ENCODE results near the gene KCNQ1.

The KCNQ1 gene

DNA sequence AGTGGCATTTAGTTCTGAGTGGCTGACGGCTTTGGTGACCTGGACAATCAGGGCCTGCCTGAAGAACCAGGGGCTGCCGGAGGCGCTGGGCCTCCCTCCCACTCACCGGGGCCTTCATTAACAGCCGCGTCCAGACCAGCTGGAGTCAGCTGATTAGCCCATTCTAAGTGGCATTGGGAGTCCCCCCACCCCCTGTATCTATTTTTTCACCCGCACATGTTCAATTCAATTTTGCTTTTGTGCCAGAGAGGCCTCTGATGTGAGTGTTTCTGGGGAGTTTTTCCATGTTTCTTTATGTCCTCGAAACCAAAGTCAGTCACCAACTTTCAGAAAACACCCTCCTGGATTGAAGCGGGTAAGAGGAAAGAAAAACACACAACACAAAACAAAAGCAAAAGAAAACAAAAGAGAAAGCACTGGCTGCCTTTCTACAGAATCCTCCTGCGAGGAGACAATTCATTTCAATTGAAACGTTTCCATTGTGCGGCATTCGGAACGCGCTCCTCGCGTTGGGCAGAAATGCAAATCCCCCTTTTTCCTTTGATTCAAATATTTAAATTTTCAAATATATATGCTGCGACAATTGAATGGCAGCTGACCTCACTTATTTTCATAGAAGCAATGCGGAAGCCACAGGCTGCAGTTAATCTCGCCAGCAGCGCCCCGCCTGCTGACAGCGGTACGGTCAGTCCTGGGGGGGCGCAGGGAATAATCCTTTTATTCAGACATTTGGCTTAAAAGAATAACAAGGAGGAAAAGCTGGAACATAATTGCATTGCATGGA lies 423.1 kb downstream of the KCNQ1 start:
- no peak for DNase-seq
- H3K4me1 ChIP-seq (ENCODE audit: control insufficient read depth, insufficient read depth, low read length, poor library complexity, severe bottlenecking): no peaks in the 10 kb centered on the region
- no peaks in the 10 kb centered on the region for H3K9me3 ChIP-seq (ENCODE audit: control insufficient read depth, low read length)
- H3K27ac ChIP-seq (ENCODE audit: insufficient read depth, low read length, poor library complexity, severe bottlenecking): no peak overlapping the region
- no peak overlapping the region for H3K4me3 ChIP-seq (ENCODE audit: insufficient read depth, low read depth, low read length, poor library complexity, severe bottlenecking)
- H3K27me3 ChIP-seq (replicated peaks; ENCODE audit: control insufficient read depth, insufficient read depth, low read length, poor library complexity, severe bottlenecking): peaks cover 26% of the 10 kb centered on the region
- H3K36me3 ChIP-seq (ENCODE audit: control insufficient read depth, insufficient read depth, low read length): no peaks in the 10 kb centered on the region

DNA sequence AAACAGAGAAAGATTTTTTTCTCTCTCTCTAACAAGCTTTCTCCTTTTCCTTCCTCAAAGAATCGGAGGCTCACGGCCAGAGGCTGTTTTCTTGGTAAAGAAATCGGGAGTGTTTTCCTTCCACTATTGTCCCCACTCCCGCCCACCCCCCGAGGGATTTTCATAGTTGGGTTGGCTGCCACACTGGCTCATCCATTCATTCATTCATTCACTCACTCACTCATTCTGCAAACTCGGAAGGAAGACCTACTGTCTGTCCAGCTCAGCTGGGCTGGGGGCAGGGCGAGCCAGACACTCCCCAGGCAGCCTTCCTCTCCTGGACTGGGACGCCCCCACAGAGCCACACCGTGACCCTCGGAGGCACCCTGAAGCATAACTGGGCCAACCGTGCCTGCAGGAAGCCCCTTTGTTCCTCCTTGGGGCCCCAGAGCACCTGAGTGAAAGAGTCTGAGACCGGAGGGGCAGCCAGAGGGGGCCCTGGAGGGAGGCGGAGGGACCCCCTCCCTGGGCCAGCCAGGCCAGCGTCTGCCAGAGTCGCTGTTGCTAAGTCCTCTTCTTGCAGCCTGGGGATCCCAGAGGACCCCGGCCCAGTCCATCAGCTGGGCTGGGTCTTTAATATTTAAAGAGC lies 423.8 kb downstream of the KCNQ1 start:
- H3K27me3 ChIP-seq (replicated peaks; ENCODE audit: control insufficient read depth, insufficient read depth, low read length, poor library complexity, severe bottlenecking): peaks cover 26% of the 10 kb centered on the region
- H3K36me3 ChIP-seq (ENCODE audit: control insufficient read depth, insufficient read depth, low read length): no peaks in the 10 kb centered on the region
- H3K4me3 ChIP-seq (ENCODE audit: insufficient read depth, low read depth, low read length, poor library complexity, severe bottlenecking): no peak overlapping the region
- H3K27ac ChIP-seq (ENCODE audit: insufficient read depth, low read length, poor library complexity, severe bottlenecking): no peak overlapping the region
- DNase-seq: no peak
- H3K4me1 ChIP-seq (ENCODE audit: control insufficient read depth, insufficient read depth, low read length, poor library complexity, severe bottlenecking): no peaks in the 10 kb centered on the region
- no peaks in the 10 kb centered on the region for H3K9me3 ChIP-seq (ENCODE audit: control insufficient read depth, low read length)

DNA sequence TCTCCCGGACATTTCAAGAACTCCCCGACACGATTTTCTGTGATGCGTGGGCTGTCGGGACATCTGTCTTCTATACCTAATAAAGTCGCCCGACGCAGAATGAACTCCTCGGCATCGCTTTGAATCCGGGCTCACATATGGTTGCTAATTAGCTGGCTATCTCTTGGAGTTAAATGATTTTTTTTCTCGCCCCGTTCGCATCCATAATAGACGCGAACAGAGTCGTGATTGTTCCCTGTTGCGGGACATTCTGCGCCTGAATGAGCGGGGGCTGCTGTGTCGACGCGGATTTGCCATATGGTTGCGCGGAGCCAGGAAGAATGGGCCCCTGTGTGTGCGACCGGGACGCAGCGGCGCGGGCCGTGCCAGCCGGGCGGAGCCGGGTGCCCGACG lies 424.3 kb downstream of the KCNQ1 start:
- no peak overlapping the region for H3K4me3 ChIP-seq (ENCODE audit: insufficient read depth, low read depth, low read length, poor library complexity, severe bottlenecking)
- H3K27me3 ChIP-seq (replicated peaks; ENCODE audit: control insufficient read depth, insufficient read depth, low read length, poor library complexity, severe bottlenecking): peaks cover 25% of the 10 kb centered on the region

DNA sequence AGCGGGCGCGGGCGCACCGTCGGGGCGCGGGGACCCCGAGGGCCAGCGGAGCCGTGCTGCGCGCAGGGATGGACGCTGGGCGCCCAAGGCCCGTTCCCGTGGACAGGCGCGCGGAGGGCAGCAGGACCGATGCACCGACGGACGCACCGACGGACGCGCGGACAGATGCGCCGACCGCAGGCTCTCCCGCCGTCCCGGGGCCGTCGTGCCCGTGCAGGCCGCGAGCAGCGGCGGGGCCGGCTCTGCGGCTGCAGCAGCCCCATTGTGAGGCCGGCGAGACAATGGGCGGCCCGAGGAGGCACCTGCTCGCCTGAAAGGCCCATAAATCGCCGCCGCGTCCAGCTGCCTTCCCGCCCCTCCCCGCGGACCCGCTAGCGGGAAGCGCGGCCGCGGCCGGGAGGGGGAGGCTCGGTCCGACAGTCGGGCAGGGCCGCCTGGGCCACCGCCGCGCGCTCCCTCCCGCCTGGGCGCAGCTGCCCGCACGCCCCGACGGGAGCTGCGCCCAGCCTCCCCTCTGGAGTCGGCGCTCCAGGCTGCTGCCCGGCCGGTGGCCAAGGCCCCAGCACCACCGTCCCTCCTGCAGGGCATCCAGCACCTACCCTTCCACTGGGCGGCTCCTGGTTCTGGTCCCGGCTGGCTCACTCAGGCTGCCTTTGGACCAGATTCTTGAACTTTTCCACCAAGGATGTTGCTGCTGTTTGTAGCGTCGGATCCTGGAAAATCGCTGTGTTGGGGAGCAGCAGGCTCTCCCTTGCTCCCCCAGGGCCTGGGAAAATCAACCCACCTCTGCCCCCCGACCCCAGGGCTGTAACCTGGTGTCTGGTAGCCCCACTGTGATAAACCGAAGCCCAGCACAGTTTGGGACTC lies 425.0 kb downstream of the KCNQ1 start:
- Histone ChIP-seq H3K27me3 (replicated peaks; ENCODE audit: control insufficient read depth, insufficient read depth, low read length, poor library complexity, severe bottlenecking) (peaks cover 22% of the 10 kb centered on the region), H3K4me3 (ENCODE audit: insufficient read depth, low read depth, low read length, poor library complexity, severe bottlenecking) (no peak overlapping the region), H3K9me3 (ENCODE audit: control insufficient read depth, low read length) (no peaks in the 10 kb centered on the region), H3K27ac (ENCODE audit: insufficient read depth, low read length, poor library complexity, severe bottlenecking) (no peak overlapping the region), H3K4me1 (ENCODE audit: control insufficient read depth, insufficient read depth, low read length, poor library complexity, severe bottlenecking) (no peaks in the 10 kb centered on the region), H3K36me3 (ENCODE audit: control insufficient read depth, insufficient read depth, low read length) (no peaks in the 10 kb centered on the region)
- no peak for DNase-seq

More for the DNA sequence above, 424.3 kb downstream of the KCNQ1 start:
- Histone ChIP-seq H3K9me3 (ENCODE audit: control insufficient read depth, low read length) (no peaks in the 10 kb centered on the region), H3K27ac (ENCODE audit: insufficient read depth, low read length, poor library complexity, severe bottlenecking) (no peak overlapping the region), H3K4me1 (ENCODE audit: control insufficient read depth, insufficient read depth, low read length, poor library complexity, severe bottlenecking) (no peaks in the 10 kb centered on the region), H3K36me3 (ENCODE audit: control insufficient read depth, insufficient read depth, low read length) (no peaks in the 10 kb centered on the region)
- DNase-seq: no peak

DNA sequence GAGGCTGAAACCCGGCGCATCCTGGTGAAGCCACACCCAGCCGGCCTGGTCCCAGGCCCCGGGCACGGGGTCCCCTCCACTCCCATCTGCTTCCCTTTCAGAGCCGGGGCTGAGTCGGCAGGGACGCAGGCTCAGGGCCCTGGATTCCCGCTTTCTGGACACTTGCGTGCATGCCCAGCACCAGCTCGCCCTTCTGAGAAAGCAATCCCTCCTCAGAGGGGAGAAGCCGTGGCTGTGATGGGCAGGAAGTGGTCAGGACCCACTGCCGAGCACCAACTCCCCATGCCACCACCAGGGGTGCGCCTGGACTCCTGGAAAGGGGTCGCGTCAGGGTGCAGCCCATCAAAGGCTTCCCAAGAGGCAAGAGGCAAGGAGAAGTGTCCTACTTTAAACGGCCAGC lies 425.7 kb downstream of the KCNQ1 start:
- Histone ChIP-seq H3K27ac (ENCODE audit: insufficient read depth, low read length, poor library complexity, severe bottlenecking) (no peak overlapping the region), H3K27me3 (replicated peaks; ENCODE audit: control insufficient read depth, insufficient read depth, low read length, poor library complexity, severe bottlenecking) (peaks cover 22% of the 10 kb centered on the region), H3K9me3 (ENCODE audit: control insufficient read depth, low read length) (no peaks in the 10 kb centered on the region), H3K36me3 (ENCODE audit: control insufficient read depth, insufficient read depth, low read length) (no peaks in the 10 kb centered on the region), H3K4me3 (ENCODE audit: insufficient read depth, low read depth, low read length, poor library complexity, severe bottlenecking) (no peak overlapping the region), H3K4me1 (ENCODE audit: control insufficient read depth, insufficient read depth, low read length, poor library complexity, severe bottlenecking) (no peaks in the 10 kb centered on the region)
- no peak for DNase-seq

DNA sequence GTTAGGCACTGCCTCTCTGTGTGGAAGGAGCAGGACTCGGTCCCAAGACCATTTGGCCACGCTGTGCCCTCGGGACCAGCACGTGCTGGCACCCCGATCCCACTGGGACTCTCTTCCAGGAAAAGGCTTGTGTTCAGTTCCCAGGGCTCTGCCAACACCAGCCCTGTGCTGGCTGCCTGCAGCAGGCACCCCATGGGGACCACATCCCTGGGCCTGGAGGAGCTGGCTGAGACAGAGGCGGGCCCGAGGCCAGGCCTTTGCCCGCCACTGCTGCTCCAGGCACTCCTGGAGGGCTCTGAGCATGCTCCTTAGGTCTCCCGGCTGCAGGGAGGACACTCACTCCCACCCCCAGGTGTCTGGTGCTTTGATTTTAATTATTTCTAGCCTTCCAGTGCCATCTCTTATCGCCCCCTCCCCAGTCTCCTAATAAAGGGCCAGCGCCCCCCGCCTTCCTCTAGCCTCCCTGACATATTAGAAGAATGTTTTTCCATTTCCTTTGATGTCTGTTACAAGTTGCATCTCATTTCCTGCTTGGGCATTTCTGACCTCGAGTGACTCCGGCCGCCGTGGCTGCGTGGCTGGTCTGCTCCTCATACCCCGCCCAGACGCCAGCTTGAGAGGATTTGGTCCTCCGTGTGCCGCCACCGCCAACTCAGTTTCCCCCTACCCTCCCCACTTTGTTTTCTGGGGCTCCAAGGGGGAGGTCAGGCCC lies 426.3 kb downstream of the KCNQ1 start:
- Histone ChIP-seq H3K4me3 (ENCODE audit: insufficient read depth, low read depth, low read length, poor library complexity, severe bottlenecking) (no peak overlapping the region), H3K4me1 (ENCODE audit: control insufficient read depth, insufficient read depth, low read length, poor library complexity, severe bottlenecking) (no peaks in the 10 kb centered on the region), H3K27ac (ENCODE audit: insufficient read depth, low read length, poor library complexity, severe bottlenecking) (no peak overlapping the region), H3K27me3 (replicated peaks; ENCODE audit: control insufficient read depth, insufficient read depth, low read length, poor library complexity, severe bottlenecking) (peaks cover 22% of the 10 kb centered on the region), H3K36me3 (ENCODE audit: control insufficient read depth, insufficient read depth, low read length) (no peaks in the 10 kb centered on the region), H3K9me3 (ENCODE audit: control insufficient read depth, low read length) (no peaks in the 10 kb centered on the region)
- DNase-seq: no peak

DNA sequence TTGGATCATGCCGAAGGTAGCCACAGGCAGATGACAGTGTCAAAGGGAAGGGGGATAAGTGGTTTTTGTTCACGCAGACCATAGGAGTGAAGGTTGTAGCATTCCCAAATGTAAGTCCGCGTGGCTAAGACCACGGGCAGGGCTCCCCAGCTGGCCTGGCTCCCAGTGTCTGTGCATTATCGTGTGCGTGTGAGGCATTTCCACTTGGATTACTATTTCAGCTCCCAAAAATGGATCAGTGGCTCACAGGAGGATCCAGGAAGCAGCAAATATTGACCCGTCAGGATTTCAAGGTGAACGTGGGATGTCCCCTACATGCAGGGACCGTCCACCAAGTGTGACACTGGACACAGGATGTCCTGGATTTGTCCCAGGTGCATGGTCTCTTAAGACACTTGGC lies 430.2 kb downstream of the KCNQ1 start:
- no peak overlapping the region for H3K4me3 ChIP-seq (ENCODE audit: insufficient read depth, low read depth, low read length, poor library complexity, severe bottlenecking)
- DNase-seq: no peak
- H3K27me3 ChIP-seq (replicated peaks; ENCODE audit: control insufficient read depth, insufficient read depth, low read length, poor library complexity, severe bottlenecking): peaks cover 11% of the 10 kb centered on the region
- no peaks in the 10 kb centered on the region for H3K36me3 ChIP-seq (ENCODE audit: control insufficient read depth, insufficient read depth, low read length)
- H3K9me3 ChIP-seq (ENCODE audit: control insufficient read depth, low read length): no peaks in the 10 kb centered on the region
- no peaks in the 10 kb centered on the region for H3K4me1 ChIP-seq (ENCODE audit: control insufficient read depth, insufficient read depth, low read length, poor library complexity, severe bottlenecking)
- H3K27ac ChIP-seq (ENCODE audit: insufficient read depth, low read length, poor library complexity, severe bottlenecking): no peak overlapping the region

DNA sequence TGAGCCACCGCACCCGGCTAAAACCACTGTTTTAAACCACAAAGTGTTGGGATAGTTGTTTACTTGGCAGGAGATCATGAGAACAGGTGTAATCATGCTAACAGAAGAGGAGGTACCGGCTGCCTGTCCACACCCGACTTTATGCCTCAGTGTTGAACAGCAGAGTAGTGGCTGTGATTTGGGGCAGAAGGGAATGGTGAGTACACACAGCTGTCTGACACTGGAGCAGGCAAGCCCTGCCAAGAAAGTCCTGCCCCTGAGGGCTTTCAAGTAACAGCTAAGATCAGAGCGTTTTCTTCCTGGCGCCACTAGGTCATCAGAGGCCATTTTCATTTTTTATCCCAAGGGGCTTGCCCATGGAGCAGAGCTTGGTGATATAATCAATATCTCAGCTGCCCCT lies 432.7 kb downstream of the KCNQ1 start:
- no peak for DNase-seq
- Histone ChIP-seq H3K36me3 (ENCODE audit: control insufficient read depth, insufficient read depth, low read length) (no peaks in the 10 kb centered on the region), H3K4me1 (ENCODE audit: control insufficient read depth, insufficient read depth, low read length, poor library complexity, severe bottlenecking) (no peaks in the 10 kb centered on the region), H3K27ac (ENCODE audit: insufficient read depth, low read length, poor library complexity, severe bottlenecking) (no peak overlapping the region), H3K9me3 (ENCODE audit: control insufficient read depth, low read length) (no peaks in the 10 kb centered on the region), H3K4me3 (ENCODE audit: insufficient read depth, low read depth, low read length, poor library complexity, severe bottlenecking) (no peak overlapping the region), H3K27me3 (replicated peaks; ENCODE audit: control insufficient read depth, insufficient read depth, low read length, poor library complexity, severe bottlenecking) (no peaks in the 10 kb centered on the region)

DNA sequence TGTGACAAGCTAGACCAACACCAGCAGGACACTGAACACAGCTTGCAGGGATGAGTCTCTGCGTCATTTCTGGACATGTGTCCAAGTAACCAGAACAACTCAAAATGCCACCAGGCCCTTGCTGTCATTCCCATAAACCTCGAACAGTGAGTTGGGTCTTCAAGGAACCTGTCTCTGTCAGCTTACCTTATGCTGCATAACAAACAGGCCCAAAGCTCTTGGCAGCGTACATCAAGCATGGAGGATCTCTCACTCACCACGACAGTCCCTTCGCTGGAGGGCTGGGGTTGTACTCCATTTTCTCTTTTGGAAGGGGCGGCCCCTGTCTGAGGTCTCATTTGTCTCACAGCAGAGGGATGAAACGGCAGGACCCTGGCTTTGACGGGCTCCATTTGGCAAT lies 434.0 kb downstream of the KCNQ1 start:
- Histone ChIP-seq H3K36me3 (ENCODE audit: control insufficient read depth, insufficient read depth, low read length) (no peaks in the 10 kb centered on the region), H3K4me3 (ENCODE audit: insufficient read depth, low read depth, low read length, poor library complexity, severe bottlenecking) (no peak overlapping the region), H3K27ac (ENCODE audit: insufficient read depth, low read length, poor library complexity, severe bottlenecking) (no peak overlapping the region), H3K9me3 (ENCODE audit: control insufficient read depth, low read length) (no peaks in the 10 kb centered on the region), H3K4me1 (ENCODE audit: control insufficient read depth, insufficient read depth, low read length, poor library complexity, severe bottlenecking) (peaks cover 1% of the 10 kb centered on the region), H3K27me3 (replicated peaks; ENCODE audit: control insufficient read depth, insufficient read depth, low read length, poor library complexity, severe bottlenecking) (no peaks in the 10 kb centered on the region)
- DNase-seq: no peak
